Peyer's patch (tissue), 4 donors: ENCODE measurements around the gene SPATA31A6.
"Not testable (repeated sequence)": the region's sequence is repeated elsewhere in the genome, so short reads cannot be mapped to it uniquely, and the experiment has no call there.

Experiments
- CTCF ChIP-seq, 6 experiments: fragments of 450-650 bp in 4 of 6; fragments of 200-600 bp in 2 of 6; sonication (generic) in 1 of 6; IDR thresholded peaks; one replicate each; pipeline ENCODE4 v1.5.1; 2017 to 2019; ENCODE audit warnings: antibody characterized with exemption in 6 of 6, mild to moderate bottlenecking in 3 of 6, moderate library complexity in 1 of 6
- POLR2A ChIP-seq, 2 donors: fragments of 450-650 bp; IDR thresholded peaks; one replicate each; pipeline ENCODE4 v1.5.1; 2017; ENCODE audit warnings: antibody characterized with exemption in 2 of 2, mild to moderate bottlenecking in 2 of 2, moderate library complexity in 2 of 2

DNA sequence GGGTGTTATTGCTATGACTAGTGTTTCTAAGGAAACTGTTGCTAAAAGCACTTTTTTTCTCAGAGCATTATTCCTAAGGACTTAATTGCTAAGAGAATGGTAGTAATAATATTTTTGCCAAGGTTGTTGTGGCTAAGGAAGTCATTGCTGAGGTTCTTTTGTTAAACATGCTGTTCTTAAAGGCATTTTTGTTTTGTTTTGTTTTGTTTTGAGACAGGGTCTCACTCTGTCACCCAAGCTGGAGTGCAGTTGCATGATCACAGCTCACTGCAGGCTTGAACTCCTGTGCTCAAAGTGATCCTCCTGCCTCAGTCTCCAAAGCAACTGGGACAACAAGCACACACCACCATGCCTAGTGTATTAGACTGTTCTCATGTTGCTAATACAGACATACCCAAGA is 51.2 kb downstream of the SPATA31A6 start:
- TF ChIP-seq CTCF, POLR2A (IDR thresholded peaks at IDR 0.05): not testable (repeated sequence)
